HepG2 (cell line): ENCODE results near the gene TPPP3. TPM values are rescaled to one million over a fixed set of nuclear protein-coding genes. Genes with fewer than 3 reads are reported as not detected.
A peak's percentile ranks its signal among the peaks of the same experiment; 100 is the strongest.

ENCODE experiments used
- DR1 ChIP-seq: sonication (generic); formaldehyde crosslinking; IDR thresholded peaks from 2 replicates; pipeline ENCODE4 v1.8.0; 2021; ENCODE audit warnings: mild to moderate bottlenecking, missing genetic modification reagents, inconsistent platforms
- MEIS2 ChIP-seq: sonication (generic); formaldehyde crosslinking; IDR thresholded peaks from 2 replicates; pipeline ENCODE4 v1.9.0; 2021; ENCODE audit warnings: mild to moderate bottlenecking, missing genetic modification reagents
- SALL1 ChIP-seq: sonication (generic); formaldehyde crosslinking; IDR thresholded peaks from 2 replicates; pipeline ENCODE4 v1.8.0; 2022; ENCODE audit warnings: mild to moderate bottlenecking, missing genetic modification reagents
- SAP130 ChIP-seq: IDR thresholded peaks from 2 replicates; pipeline ENCODE4 v1.6.1; 2016; ENCODE audit warnings: low read depth
- SATB2 ChIP-seq: sonication (generic); formaldehyde crosslinking; IDR thresholded peaks from 2 replicates; pipeline ENCODE4 v1.5.0; 2020; ENCODE audit warnings: missing genetic modification reagents
- SP2 ChIP-seq: sonication (generic); formaldehyde crosslinking; IDR thresholded peaks from 2 replicates; pipeline ENCODE4 v1.5.1; 2020; ENCODE audit warnings: mild to moderate bottlenecking, missing genetic modification reagents
- WIZ ChIP-seq: sonication (generic); formaldehyde crosslinking; IDR thresholded peaks from 2 replicates; pipeline ENCODE4 v1.5.1; 2020; ENCODE audit warnings: mild to moderate bottlenecking, missing genetic modification reagents
- ZBED4 ChIP-seq: sonication (generic); formaldehyde crosslinking; IDR thresholded peaks from 2 replicates; pipeline ENCODE4 v1.4.0; 2020; ENCODE audit warnings: missing genetic modification reagents, borderline replicate concordance
- ZNF333 ChIP-seq: sonication (generic); formaldehyde crosslinking; IDR thresholded peaks from 2 replicates; pipeline ENCODE4 v1.4.0; 2020; ENCODE audit warnings: mild to moderate bottlenecking, missing genetic modification reagents, borderline replicate concordance
- ZNF354B ChIP-seq: sonication (generic); formaldehyde crosslinking; IDR thresholded peaks from 2 replicates; pipeline ENCODE4 v1.8.0; 2022; ENCODE audit warnings: mild to moderate bottlenecking, missing genetic modification reagents
- ZNF503 ChIP-seq: sonication (generic); formaldehyde crosslinking; IDR thresholded peaks from 2 replicates; pipeline ENCODE4 v1.4.0; 2020; ENCODE audit warnings: missing genetic modification reagents
- ZNF782 ChIP-seq: sonication (generic); formaldehyde crosslinking; IDR thresholded peaks from 2 replicates; pipeline ENCODE4 v1.4.0; 2020; ENCODE audit warnings: missing genetic modification reagents, mild to moderate bottlenecking, borderline replicate concordance
- polyA plus RNA-seq, 8 experiments: library from polyadenylated mRNA; depleted of rRNA in 3 of 8; stranded (reverse) in 7 of 8; unstranded in 1 of 8; fragments of >200 nt; fragmentation: Illumina TruSeq in 4 of 8; extraction: Trizol in 4 of 8; gene quantifications; 2 replicates each; pipeline versions ENCODE4 v1.2.1 to v1.2.3, GENCODE V29; 2011 to 2016; ENCODE audit warnings: low read depth in 4 of 8, missing spikeins in 1 of 8, mixed read lengths in 1 of 8; ENCODE audit not compliant: insufficient read depth in 1 of 8
- total RNA-seq, 5 experiments: library from RNA; depleted of rRNA; stranded (reverse); fragments of >200 nt; fragmentation: Illumina TruSeq; extraction: Trizol; gene quantifications; 2 replicates each; pipeline ENCODE4 v1.2.3, GENCODE V29; 2016; ENCODE audit warnings: low read depth in 1 of 5
- TF ChIP-seq, protein P1 (sequence below): sonication (generic); formaldehyde crosslinking; IDR thresholded peaks from 2 replicates; pipeline ENCODE4 v1.4.0; 2020; ENCODE audit warnings: missing genetic modification reagents, mild to moderate bottlenecking, borderline replicate concordance
- TF ChIP-seq, protein P2 (sequence below): IDR thresholded peaks from 2 replicates; pipeline ENCODE4 v1.6.1; 2012; ENCODE audit warnings: inconsistent platforms

The TPPP3 gene
- total and polyA plus RNA-seq, 2 of the 13 experiments (the other 11 are each of a cell fraction or from before 2014, with no cell fraction given) = 0.16 to 0.44 TPM

DNA sequence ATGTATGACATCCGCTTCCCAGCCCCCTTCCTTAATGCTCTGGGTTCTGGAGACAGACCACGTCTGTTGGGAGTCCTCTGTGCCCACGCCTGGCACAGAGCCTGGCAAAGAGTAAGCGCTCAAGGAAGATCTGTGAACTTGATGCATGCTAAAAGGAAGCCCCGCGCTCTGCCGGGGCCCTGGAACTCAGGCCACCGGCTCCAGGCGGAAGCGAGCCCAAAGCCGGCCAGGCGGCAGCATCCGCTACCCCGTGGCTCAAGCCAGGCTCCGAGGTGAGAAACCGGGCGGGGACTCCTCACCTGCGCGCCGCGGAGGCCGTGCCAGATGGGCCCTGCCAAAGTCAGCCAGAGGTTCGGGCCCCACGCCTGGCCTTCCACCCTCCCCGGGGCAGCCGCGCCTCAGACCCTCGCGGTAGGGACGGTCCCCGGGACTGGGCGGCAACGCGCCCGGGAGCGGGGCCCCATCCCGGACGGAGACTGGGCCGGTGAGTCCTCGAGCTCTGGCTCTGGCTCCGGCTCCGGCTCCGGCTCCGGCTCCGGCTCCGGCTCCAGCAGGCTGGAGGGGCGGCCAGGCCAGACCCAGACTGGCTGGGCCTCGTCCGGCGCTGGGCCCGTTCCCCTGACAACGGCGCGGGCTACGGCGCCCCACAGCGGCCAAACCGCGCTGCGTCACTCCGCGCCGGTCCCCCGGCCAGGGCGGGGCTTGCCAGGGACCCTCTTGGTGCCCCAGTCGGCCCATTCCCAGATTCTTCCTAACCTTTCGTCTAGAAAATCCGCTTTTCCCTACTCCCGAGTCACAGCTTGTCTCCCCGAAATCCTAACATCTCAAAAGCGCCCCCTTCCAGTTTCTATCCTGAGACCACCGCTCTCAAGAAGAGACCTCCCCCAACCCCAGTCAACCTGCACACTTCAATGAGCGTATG lies 22.8 kb upstream of the TPPP3 start, which contains the start of gene ZDHHC1 (continued):
- TF ChIP-seq ZBED4 (peak; percentile 97), SATB2 (CRISPR knock-in tag) (0 out of 2 replicates have a peak, but pooled peaks have one; percentile 82), DR1 (CRISPR knock-in tag) (peak; percentile 49; the same call in 1 of the 2 replicates), ZNF782 (CRISPR knock-in tag) (peak; percentile 91), ZNF503 (CRISPR knock-in tag) (peak; percentile 73; the same call in 1 of the 2 replicates), WIZ (CRISPR knock-in tag) (no peak; the same call in 1 of the 2 replicates), ZNF333 (CRISPR knock-in tag) (peak; percentile 54; the same call in 1 of the 2 replicates), ZNF354B (CRISPR knock-in tag) (peak; percentile 58; the same call in 1 of the 2 replicates), SAP130 (CRISPR knock-in tag) (peak; percentile 83), SALL1 (CRISPR knock-in tag) (peak; percentile 80), MEIS2 (CRISPR knock-in tag) (no peak; the same call in 1 of the 2 replicates), SP2 (CRISPR knock-in tag) (no peak)
- TF ChIP-seq, protein P1, sequence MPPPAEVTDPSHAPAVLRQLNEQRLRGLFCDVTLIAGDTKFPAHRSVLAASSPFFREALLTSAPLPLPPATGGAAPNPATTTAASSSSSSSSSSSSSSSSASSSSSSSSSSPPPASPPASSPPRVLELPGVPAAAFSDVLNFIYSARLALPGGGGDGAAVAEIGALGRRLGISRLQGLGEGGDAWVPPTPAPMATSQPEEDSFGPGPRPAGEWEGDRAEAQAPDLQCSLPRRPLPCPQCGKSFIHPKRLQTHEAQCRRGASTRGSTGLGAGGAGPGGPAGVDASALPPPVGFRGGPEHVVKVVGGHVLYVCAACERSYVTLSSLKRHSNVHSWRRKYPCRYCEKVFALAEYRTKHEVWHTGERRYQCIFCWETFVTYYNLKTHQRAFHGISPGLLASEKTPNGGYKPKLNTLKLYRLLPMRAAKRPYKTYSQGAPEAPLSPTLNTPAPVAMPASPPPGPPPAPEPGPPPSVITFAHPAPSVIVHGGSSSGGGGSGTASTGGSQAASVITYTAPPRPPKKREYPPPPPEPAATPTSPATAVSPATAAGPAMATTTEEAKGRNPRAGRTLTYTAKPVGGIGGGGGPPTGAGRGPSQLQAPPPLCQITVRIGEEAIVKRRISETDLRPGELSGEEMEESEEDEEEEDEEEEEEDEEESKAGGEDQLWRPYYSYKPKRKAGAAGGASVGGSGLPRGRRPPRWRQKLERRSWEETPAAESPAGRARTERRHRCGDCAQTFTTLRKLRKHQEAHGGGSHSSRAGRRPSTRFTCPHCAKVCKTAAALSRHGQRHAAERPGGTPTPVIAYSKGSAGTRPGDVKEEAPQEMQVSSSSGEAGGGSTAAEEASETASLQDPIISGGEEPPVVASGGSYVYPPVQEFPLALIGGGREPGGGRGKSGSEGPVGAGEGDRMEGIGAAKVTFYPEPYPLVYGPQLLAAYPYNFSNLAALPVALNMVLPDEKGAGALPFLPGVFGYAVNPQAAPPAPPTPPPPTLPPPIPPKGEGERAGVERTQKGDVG (CRISPR knock-in tag) = peak; percentile 89
- TF ChIP-seq, protein P2, sequence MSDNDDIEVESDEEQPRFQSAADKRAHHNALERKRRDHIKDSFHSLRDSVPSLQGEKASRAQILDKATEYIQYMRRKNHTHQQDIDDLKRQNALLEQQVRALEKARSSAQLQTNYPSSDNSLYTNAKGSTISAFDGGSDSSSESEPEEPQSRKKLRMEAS = peak; percentile 61
